ENCODE data around the gene CENPX. TPM values are rescaled to one million over a fixed set of nuclear protein-coding genes. Genes with fewer than 3 reads are reported as not detected.

CENPX gene
- total and polyA plus RNA-seq, 12 donors, result 15.8 to 132 (median 23.6) TPM

GRCh38 chr17:82034371-82035011 lies 11.8 kb upstream of the CENPX start:
- Histone ChIP-seq H3K27ac (no peak overlapping the region), H3K4me1 (peaks cover 11 to 47% (median 40%) of the 10 kb centered on the region in 9 donors), H3K36me3 (peaks cover 0 to 9% (median 0%) of the 10 kb centered on the region in 9 donors), H3K9me3 (no peaks in the 10 kb centered on the region), H3K4me3 (no peak overlapping the region), H3K27me3 (peaks cover 0 to 10% (median 6%) of the 10 kb centered on the region in 7 donors)
- no peak for DNase-seq
- no peak for ATAC-seq
- TF ChIP-seq CTCF (IDR thresholded peaks at IDR 0.05), result no peak
- intact Hi-C loops (cut with DNase I), result loop anchor here in 6 of 10 donors (5.0 to 10.0 kb wide), 5 partner anchors 63 to 290 kb away; partner anchors contain the start of gene FASN (in 2 of the 6)
- WGBS, 2 donors, result 76 to 81% methylated on average over 23 of the region's 23 CpGs

- Histone ChIP-seq H3K36me3 (peaks cover 0 to 13% (median 0%) of the 10 kb centered on the region in 9 donors), H3K9me3 (no peaks in the 10 kb centered on the region), H3K27ac (no peak overlapping the region), H3K4me3 (no peak overlapping the region), H3K27me3 (peaks cover 0 to 10% (median 6%) of the 10 kb centered on the region in 7 donors), H3K4me1 (peaks cover 11 to 54% (median 41%) of the 10 kb centered on the region in 9 donors)
- no peak for ATAC-seq
- WGBS, 2 donors, result 94 to 96% methylated on average over 35 to 38 of the region's 38 CpGs
- intact Hi-C loops (cut with DNase I), result loop anchor here in 4 of 10 donors (5.0 to 10.0 kb wide), 4 partner anchors 69 to 291 kb away; no protein-coding TSS in a partner anchor
- TF ChIP-seq CTCF (IDR thresholded peaks at IDR 0.05), result no peak
- DNase-seq, result no peak
These were observed 10.8 kb upstream of the CENPX start for GRCh38 chr17:82033359-82034085.

- peaks cover 0 to 10% (median 6%) of the 10 kb centered on the region in 7 donors for H3K27me3 ChIP-seq
- H3K9me3 ChIP-seq, result no peaks in the 10 kb centered on the region
- no peak for TF ChIP-seq CTCF (IDR thresholded peaks at IDR 0.05)
- H3K36me3 ChIP-seq, result peaks cover 0 to 14% (median 0%) of the 10 kb centered on the region in 9 donors
- intact Hi-C loops (cut with DNase I), result loop anchor here in 6 of 10 donors (2.0 to 10.0 kb wide), 6 partner anchors 70 to 293 kb away; no protein-coding TSS in a partner anchor
- no peak overlapping the region for H3K27ac ChIP-seq
- peaks cover 11 to 49% (median 38%) of the 10 kb centered on the region in 9 donors for H3K4me1 ChIP-seq
- DNase-seq (no peak), ATAC-seq (no peak)
- WGBS, 2 donors, result 16 to 17% methylated on average over 39 to 57 of the region's 59 CpGs
- peak overlapping the region in 8 of 10 donors; percentile 18 to 40 (median 31) for H3K4me3 ChIP-seq
These were observed 9.4 kb upstream of the CENPX start for GRCh38 chr17:82031885-82032627.
